Vagina (tissue), 2 donors: ENCODE data around the gene SETD1B. TPM values are rescaled to one million over a fixed set of nuclear protein-coding genes. Genes with fewer than 3 reads are reported as not detected.
"Not testable (repeated sequence)": the region's sequence is repeated elsewhere in the genome, so short reads cannot be mapped to it uniquely, and the experiment has no call there.

Experiments
- DNase-seq, 2 donors: peaks; one replicate each; pipeline ENCODE4 v3.0.0-alpha.2; 2017; ENCODE audit errors: extremely low spot score in 2 of 2
- H3K27ac ChIP-seq: fragments of 200-600 bp; sonication (generic); one replicate; pipeline ENCODE4 v1.5.1; 2019
- H3K27me3 ChIP-seq: fragments of 200-600 bp; sonication (generic); one replicate; pipeline ENCODE4 v1.5.1; 2019
- H3K36me3 ChIP-seq, 2 donors: fragments of 200-600 bp; sonication (generic); one replicate each; pipeline ENCODE4 v1.5.1; 2017 to 2019
- H3K4me1 ChIP-seq: fragments of 200-600 bp; sonication (generic); one replicate; pipeline ENCODE4 v1.5.1; 2019
- H3K4me3 ChIP-seq, 2 donors: fragments of 200-600 bp; sonication (generic); 1 replicate in 1 of 2; 2 replicates in 1 of 2; pipeline ENCODE4 v1.5.1; 2016 to 2019
- H3K9me3 ChIP-seq: fragments of 200-600 bp; sonication (generic); one replicate; pipeline ENCODE4 v1.5.1; 2019
- POLR2A ChIP-seq, 2 donors: fragments of 450-650 bp; IDR thresholded peaks; one replicate each; pipeline ENCODE4 v1.6.1; 2017; ENCODE audit warnings: antibody characterized with exemption in 2 of 2, mild to moderate bottlenecking in 2 of 2, moderate library complexity in 2 of 2
- POLR2AphosphoS5 ChIP-seq, 2 donors: sonication (generic); formaldehyde crosslinking; IDR thresholded peaks; one replicate each; pipeline ENCODE4 v1.9.0; 2017; ENCODE audit warnings: antibody characterized with exemption in 2 of 2, mild to moderate bottlenecking in 2 of 2, low read depth in 1 of 2; ENCODE audit not compliant: insufficient read depth in 1 of 2
- intact Hi-C: fragments of 100-400 bp; cut with DNase I; formaldehyde crosslinking; loops from one replicate; pipeline ENCODE4 v1.15.1; 2023
- total RNA-seq: library from RNA; depleted of rRNA; stranded (reverse); fragments of >200 nt; gene quantifications from one replicate; pipeline ENCODE4 v1.2.3, GENCODE V29; 2016
- TF ChIP-seq, protein P1 (sequence below), 3 experiments: fragments of 450-650 bp in 2 of 3; fragments of 200-600 bp in 1 of 3; sonication (generic) in 1 of 3; IDR thresholded peaks; one replicate each; pipeline ENCODE4 v1.5.1; 2017 to 2019; ENCODE audit warnings: antibody characterized with exemption in 3 of 3, mild to moderate bottlenecking in 2 of 3, moderate library complexity in 2 of 3

Gene SETD1B
- total RNA-seq, 1 donor from 2014 or later, result 10.6 TPM

DNA sequence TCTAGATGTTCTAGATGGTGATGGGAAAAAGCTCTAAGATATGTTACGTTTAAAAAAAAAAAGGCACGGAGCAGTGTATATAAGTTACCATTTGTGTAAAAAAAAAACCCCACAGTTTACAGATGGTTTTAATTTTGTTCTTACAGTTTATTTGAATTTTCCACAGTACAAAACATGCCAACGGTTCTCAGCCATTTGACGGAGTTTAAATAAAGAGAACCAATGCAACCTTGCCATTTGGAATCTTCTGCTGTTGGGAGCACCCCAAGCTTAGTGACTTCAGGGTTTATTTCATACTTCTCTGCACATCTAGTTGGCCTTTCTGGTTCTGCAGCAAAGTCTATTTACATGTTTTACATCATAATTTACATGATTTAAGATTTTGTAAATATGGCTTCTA, 62.5 kb downstream of the SETD1B start:
- Histone ChIP-seq H3K36me3 (no peaks in the 10 kb centered on the region), H3K4me3 (no peak overlapping the region), H3K4me1 (peaks cover 7% of the 10 kb centered on the region), H3K9me3 (no peaks in the 10 kb centered on the region), H3K27me3 (no peaks in the 10 kb centered on the region), H3K27ac (no peak overlapping the region)
- no peak for TF ChIP-seq POLR2A (IDR thresholded peaks at IDR 0.05)
- intact Hi-C loops, result no loop called here
- DNase-seq, result no peak

DNA sequence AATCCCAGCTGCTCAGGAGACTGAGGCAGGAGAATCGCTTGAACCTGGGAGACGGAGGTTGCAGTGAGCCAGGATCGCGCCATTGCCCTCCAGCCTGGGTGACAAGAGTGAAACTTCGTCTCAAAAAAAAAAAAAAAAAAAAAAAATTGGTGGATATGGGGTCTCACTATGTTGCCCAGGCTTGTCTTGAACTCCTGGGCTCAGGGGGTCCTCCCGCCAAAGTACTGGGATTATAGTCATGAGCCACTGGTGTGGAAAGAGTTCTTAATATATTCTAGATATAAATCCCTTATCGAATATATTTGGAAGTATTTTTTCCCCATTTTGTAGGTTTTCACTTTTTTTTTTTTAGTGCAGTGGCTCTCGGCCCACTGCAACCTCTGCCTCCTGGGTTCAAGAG, 65.4 kb downstream of the SETD1B start:
- H3K4me3 ChIP-seq, H3K27me3 ChIP-seq, H3K36me3 ChIP-seq, H3K9me3 ChIP-seq, intact Hi-C loops, H3K27ac ChIP-seq, DNase-seq, H3K4me1 ChIP-seq: not testable (repeated sequence)

DNA sequence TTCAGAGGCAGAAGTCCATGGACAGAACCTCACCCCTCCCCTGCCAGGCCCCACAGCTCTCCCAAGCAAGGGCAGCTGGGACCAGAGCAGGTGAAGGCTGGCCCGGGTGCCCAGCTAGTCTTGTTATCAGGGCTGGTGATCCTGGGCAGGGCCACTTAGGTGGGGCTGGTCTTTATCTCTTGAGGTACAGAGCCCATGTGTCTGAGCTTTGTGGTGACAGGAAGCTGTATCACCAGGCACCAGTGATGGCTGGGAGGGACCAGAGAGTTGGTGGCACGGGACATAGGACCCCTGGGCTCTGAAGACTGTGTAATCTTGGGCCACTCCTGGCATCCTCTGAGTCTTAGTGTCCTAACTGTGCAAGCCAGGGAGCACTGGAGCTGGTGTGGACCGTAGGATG, 67.7 kb downstream of the SETD1B start:
- no peak overlapping the region for H3K4me3 ChIP-seq
- H3K36me3 ChIP-seq, result no peaks in the 10 kb centered on the region
- intact Hi-C loops, result no loop called here
- no peaks in the 10 kb centered on the region for H3K27me3 ChIP-seq
- H3K9me3 ChIP-seq, result no peaks in the 10 kb centered on the region
- no peak overlapping the region for H3K27ac ChIP-seq
- no peak for TF ChIP-seq POLR2AphosphoS5 (IDR thresholded peaks at IDR 0.05; ENCODE audit: insufficient read depth in 1 of 2, low read depth in 1 of 2)
- no peak for TF ChIP-seq POLR2A (IDR thresholded peaks at IDR 0.05)
- no peaks in the 10 kb centered on the region for H3K4me1 ChIP-seq
- DNase-seq, result no peak

DNA sequence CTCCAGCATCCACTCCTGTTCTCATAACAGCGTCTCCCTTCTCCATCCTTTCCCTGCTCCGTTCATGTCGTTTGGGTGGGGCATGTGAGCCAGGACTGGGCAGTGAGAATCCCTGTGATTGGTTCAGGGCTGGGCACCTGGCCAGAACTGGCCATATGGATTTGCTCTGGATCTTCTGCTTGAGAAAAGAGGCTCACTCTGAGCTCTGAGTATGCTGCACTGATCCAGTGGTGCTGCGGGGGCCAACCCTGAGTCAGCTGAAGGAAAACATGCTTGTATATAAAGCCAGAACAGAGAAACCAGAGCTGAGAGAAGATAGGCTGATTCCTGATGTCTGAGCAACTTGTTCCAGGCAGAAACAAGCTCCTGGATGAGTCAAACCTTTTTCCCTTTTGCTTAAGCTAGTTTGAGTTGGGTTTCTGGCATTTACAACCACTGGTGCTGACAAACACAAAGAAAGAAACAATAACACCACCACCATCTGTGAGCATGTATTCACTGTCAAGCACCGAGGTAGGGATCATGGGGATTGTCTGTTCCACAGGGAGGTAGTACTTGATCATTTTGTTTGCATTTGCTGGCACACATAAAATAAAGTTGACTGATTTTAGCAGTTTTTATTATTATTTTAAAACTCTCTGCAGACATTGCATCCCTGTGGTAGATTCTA, 68.9 kb downstream of the SETD1B start:
- intact Hi-C loops, result no loop called here
- peak overlapping the region; percentile 45 for H3K27ac ChIP-seq
- no peaks in the 10 kb centered on the region for H3K4me1 ChIP-seq
- TF ChIP-seq, protein P1, sequence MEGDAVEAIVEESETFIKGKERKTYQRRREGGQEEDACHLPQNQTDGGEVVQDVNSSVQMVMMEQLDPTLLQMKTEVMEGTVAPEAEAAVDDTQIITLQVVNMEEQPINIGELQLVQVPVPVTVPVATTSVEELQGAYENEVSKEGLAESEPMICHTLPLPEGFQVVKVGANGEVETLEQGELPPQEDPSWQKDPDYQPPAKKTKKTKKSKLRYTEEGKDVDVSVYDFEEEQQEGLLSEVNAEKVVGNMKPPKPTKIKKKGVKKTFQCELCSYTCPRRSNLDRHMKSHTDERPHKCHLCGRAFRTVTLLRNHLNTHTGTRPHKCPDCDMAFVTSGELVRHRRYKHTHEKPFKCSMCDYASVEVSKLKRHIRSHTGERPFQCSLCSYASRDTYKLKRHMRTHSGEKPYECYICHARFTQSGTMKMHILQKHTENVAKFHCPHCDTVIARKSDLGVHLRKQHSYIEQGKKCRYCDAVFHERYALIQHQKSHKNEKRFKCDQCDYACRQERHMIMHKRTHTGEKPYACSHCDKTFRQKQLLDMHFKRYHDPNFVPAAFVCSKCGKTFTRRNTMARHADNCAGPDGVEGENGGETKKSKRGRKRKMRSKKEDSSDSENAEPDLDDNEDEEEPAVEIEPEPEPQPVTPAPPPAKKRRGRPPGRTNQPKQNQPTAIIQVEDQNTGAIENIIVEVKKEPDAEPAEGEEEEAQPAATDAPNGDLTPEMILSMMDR (IDR thresholded peaks at IDR 0.05), result no peak
- peak in 1 of 2 donors; percentile 52 for TF ChIP-seq POLR2AphosphoS5 (IDR thresholded peaks at IDR 0.05; ENCODE audit: insufficient read depth in 1 of 2, low read depth in 1 of 2)
- no peaks in the 10 kb centered on the region for H3K27me3 ChIP-seq
- H3K9me3 ChIP-seq, result no peaks in the 10 kb centered on the region
- no peak overlapping the region for H3K4me3 ChIP-seq
- DNase-seq, result no peak
- no peaks in the 10 kb centered on the region for H3K36me3 ChIP-seq

DNA sequence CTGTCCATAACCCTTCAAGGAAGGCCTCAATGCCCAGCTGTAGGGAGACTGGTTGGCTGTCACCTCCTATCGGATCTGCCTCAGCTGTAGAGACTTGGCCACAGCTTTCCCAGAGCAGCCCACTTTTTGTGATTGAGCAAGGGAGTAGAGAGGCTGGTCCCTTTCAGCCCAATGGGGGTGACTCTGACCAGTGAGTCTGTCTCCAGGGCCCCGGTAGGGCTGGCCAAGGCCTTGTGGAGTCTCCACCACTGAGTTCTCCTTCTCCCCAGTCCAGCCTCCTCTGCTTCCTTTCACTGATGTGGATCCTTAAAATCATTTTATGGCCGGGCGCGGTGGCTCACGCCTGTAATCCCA, 69.4 kb downstream of the SETD1B start:
- intact Hi-C loops, result no loop called here
- H3K27ac ChIP-seq, result peak overlapping the region; percentile 45

DNA sequence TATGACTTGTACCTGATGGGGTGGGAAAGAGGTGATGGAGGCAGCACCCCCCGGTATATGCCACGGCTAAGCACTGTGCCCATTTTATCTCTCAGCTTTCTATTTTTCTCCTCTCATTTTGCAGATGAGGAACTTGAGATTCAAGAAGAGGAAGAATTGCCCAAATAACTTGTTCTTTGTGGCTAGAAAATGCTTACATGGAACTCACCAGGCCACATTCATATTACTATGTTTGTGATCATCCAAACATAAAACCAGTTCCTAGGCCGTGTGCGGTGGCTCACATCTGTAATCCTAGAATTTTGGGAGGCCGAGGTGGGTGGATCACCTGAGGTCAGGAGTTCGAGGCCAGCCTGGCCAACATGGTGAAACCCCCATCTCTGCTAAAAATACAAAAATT, 70.3 kb downstream of the SETD1B start:
- H3K27ac ChIP-seq, result no peak overlapping the region

More for the DNA sequence above, 69.4 kb downstream of the SETD1B start:
- H3K9me3 ChIP-seq, result no peaks in the 10 kb centered on the region
- H3K4me1 ChIP-seq, result no peaks in the 10 kb centered on the region
- no peak for TF ChIP-seq POLR2A (IDR thresholded peaks at IDR 0.05)
- TF ChIP-seq, protein P1 (IDR thresholded peaks at IDR 0.05), result no peak
- no peaks in the 10 kb centered on the region for H3K36me3 ChIP-seq
- no peaks in the 10 kb centered on the region for H3K27me3 ChIP-seq
- H3K4me3 ChIP-seq, result no peak overlapping the region
- no peak for DNase-seq

More for the DNA sequence above, 70.3 kb downstream of the SETD1B start:
- H3K4me3 ChIP-seq, result no peak overlapping the region
- no peaks in the 10 kb centered on the region for H3K4me1 ChIP-seq
- no peaks in the 10 kb centered on the region for H3K9me3 ChIP-seq
- intact Hi-C loops, result no loop called here
- TF ChIP-seq, protein P1 (IDR thresholded peaks at IDR 0.05), result no peak
- no peak for TF ChIP-seq POLR2A (IDR thresholded peaks at IDR 0.05)
- no peak for DNase-seq
- no peaks in the 10 kb centered on the region for H3K36me3 ChIP-seq
- H3K27me3 ChIP-seq, result no peaks in the 10 kb centered on the region
